Measurements from ENCODE around the gene SREBF2.

SREBF2 gene

GRCh38 chr22:41910050-41911000 lies 77.4 kb downstream of the SREBF2 start:
- Histone ChIP-seq H3K27ac (ENCODE audit: low read length, poor library complexity, severe bottlenecking) (no peak overlapping the region), H3K4me1 (ENCODE audit: control insufficient read depth, insufficient read depth, low read depth, low read length) (peaks cover 46% of the 10 kb centered on the region), H2BK120ac (ENCODE audit: low read depth, low read length) (no peak overlapping the region), H3K14ac (ENCODE audit: low read length in 2 of 2) (no peak overlapping the region), H2BK15ac (ENCODE audit: low read depth, poor library complexity, severe bottlenecking) (no peak overlapping the region), H3K9me3 (ENCODE audit: control insufficient read depth, low read length) (no peaks in the 10 kb centered on the region), H3K4ac (ENCODE audit: low read depth in 1 of 2, low read length in 2 of 2) (no peak overlapping the region), H3K79me1 (replicated peaks; ENCODE audit: low read length, poor library complexity, severe bottlenecking) (no peaks in the 10 kb centered on the region), H4K91ac (ENCODE audit: low read length) (no peak overlapping the region), H4K8ac (ENCODE audit: low read length) (no peak overlapping the region), H3K9ac (ENCODE audit: low read length) (peak overlapping the region; percentile 29), H2BK5ac (ENCODE audit: low read depth, low read length, poor library complexity, severe bottlenecking) (no peak overlapping the region), H2AFZ (ENCODE audit: low read depth, low read length) (no peak overlapping the region), H2AK5ac (ENCODE audit: low read length, severe bottlenecking) (no peak overlapping the region), H3K4me3 (ENCODE audit: insufficient read depth in 1 of 2, low read depth in 1 of 2, low read length in 2 of 2) (peak overlapping the region; percentile 27 to 39), H3K4me2 (ENCODE audit: low read length, poor library complexity, severe bottlenecking) (peak overlapping the region; percentile 76), H3K36me3 (ENCODE audit: control insufficient read depth in 1 of 2, insufficient read depth in 2 of 2, low read depth in 1 of 2, low read length in 2 of 2) (peaks cover 21 to 28% of the 10 kb centered on the region in 2 experiments), H3K27me3 (ENCODE audit: control insufficient read depth in 1 of 2, insufficient read depth in 1 of 2, low read length in 2 of 2) (peaks cover 36 to 47% of the 10 kb centered on the region in 2 experiments), H3K18ac (ENCODE audit: low read depth in 1 of 2, low read length in 2 of 2) (no peak overlapping the region), H2BK12ac (ENCODE audit: low read length in 2 of 2) (no peak overlapping the region), H3K23ac (ENCODE audit: low read length in 2 of 2) (peak overlapping the region in 1 of 2 experiments; percentile 23)
- 4% methylated on average over 109 of the region's 112 CpGs for WGBS
- no peak for DNase-seq

DNA sequence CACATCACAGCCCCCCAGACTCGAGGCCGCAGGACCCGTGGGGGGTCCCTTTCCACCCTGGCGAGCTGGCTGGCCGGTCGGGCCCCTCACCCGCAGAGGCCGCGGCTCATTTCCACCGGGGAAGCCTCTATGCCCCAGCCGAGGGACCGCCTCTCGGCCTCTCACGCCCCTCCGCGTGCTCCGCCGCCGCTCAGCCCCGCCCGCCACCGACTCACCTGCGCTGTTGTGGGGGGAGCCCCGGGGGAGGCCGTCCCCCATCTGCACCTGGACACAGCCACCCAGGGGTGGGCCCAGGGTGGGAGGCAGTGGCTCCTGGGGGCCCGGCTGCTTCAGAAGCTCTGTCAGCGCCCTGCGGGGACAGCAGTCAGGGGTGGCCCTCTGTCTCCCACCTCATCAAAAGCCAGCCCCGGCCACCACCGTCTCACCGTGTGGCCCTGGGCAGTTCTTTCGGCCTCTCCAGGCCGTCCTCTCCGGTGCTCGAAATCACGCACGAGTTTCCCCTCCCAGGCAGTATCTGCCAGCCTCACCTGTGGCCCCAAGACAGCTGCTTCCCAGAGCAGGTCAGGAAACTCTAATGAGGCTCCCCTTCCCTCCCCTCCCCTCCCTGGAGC lies 78.2 kb downstream of the SREBF2 start:
- H2BK12ac ChIP-seq (ENCODE audit: low read length in 2 of 2): no peak overlapping the region
- peak overlapping the region in 1 of 2 experiments; percentile 39 for H3K4me3 ChIP-seq (ENCODE audit: insufficient read depth in 1 of 2, low read depth in 1 of 2, low read length in 2 of 2)
- H2BK15ac ChIP-seq (ENCODE audit: low read depth, poor library complexity, severe bottlenecking): peak overlapping the region; percentile 36
- WGBS: 20% methylated on average over 33 of the region's 37 CpGs
- peak overlapping the region; percentile 29 for H3K9ac ChIP-seq (ENCODE audit: low read length)
- peak overlapping the region; percentile 76 for H3K4me2 ChIP-seq (ENCODE audit: low read length, poor library complexity, severe bottlenecking)
- peaks cover 49% of the 10 kb centered on the region for H3K4me1 ChIP-seq (ENCODE audit: control insufficient read depth, insufficient read depth, low read depth, low read length)
- peaks cover 14 to 20% of the 10 kb centered on the region in 2 experiments for H3K36me3 ChIP-seq (ENCODE audit: control insufficient read depth in 1 of 2, insufficient read depth in 2 of 2, low read depth in 1 of 2, low read length in 2 of 2)
- H3K9me3 ChIP-seq (ENCODE audit: control insufficient read depth, low read length): no peaks in the 10 kb centered on the region
- H3K18ac ChIP-seq (ENCODE audit: low read depth in 1 of 2, low read length in 2 of 2): no peak overlapping the region
- no peak overlapping the region for H2BK5ac ChIP-seq (ENCODE audit: low read depth, low read length, poor library complexity, severe bottlenecking)
- H4K91ac ChIP-seq (ENCODE audit: low read length): no peak overlapping the region
- H3K27ac ChIP-seq (ENCODE audit: low read length, poor library complexity, severe bottlenecking): no peak overlapping the region
- no peak overlapping the region for H3K4ac ChIP-seq (ENCODE audit: low read depth in 1 of 2, low read length in 2 of 2)
- H2AK5ac ChIP-seq (ENCODE audit: low read length, severe bottlenecking): no peak overlapping the region
- no peak overlapping the region for H4K8ac ChIP-seq (ENCODE audit: low read length)
- H2BK120ac ChIP-seq (ENCODE audit: low read depth, low read length): no peak overlapping the region
- DNase-seq: no peak
- no peak overlapping the region for H3K14ac ChIP-seq (ENCODE audit: low read length in 2 of 2)
- no peak overlapping the region for H2AFZ ChIP-seq (ENCODE audit: low read depth, low read length)
- no peaks in the 10 kb centered on the region for H3K79me1 ChIP-seq (replicated peaks; ENCODE audit: low read length, poor library complexity, severe bottlenecking)
- peaks cover 44 to 55% of the 10 kb centered on the region in 2 experiments for H3K27me3 ChIP-seq (ENCODE audit: control insufficient read depth in 1 of 2, insufficient read depth in 1 of 2, low read length in 2 of 2)
- H3K23ac ChIP-seq (ENCODE audit: low read length in 2 of 2): peak overlapping the region in 1 of 2 experiments; percentile 36

DNA sequence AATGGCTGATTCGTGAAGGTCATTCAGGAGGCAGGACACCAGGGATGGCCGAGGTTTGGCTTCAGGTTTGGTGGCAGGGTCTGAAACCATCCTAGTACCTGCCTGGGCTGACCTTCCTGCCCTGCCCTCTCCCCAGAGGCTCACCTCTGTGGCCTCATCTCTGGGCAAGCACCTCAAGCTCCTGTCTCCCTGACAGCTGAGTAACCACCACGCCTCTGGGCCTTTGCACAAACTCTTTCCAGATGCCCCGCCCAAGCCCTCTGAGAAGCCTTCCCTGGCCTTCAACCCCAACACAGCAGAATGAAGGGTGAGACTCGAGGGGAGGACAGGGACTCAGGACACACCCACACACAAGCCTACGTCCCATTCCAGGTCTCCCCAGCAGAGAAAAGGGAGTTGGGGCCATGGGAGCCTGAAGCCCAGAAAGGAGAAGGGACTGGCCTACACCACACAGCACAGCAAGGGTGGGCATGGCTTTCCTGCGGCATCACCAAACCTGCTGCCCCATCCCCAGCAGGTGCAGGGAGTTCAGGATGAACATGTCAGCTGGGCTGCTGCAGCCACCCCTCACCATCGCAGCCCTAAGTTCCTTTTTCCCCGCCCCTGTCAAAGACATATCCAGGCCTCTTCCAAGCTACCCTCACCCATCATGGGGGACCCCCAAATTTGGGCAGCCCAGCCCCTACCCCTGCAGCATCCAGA lies 79.6 kb downstream of the SREBF2 start:
- Histone ChIP-seq H3K23ac (ENCODE audit: low read length in 2 of 2) (no peak overlapping the region), H3K4ac (ENCODE audit: low read depth in 1 of 2, low read length in 2 of 2) (no peak overlapping the region), H3K36me3 (ENCODE audit: control insufficient read depth in 1 of 2, insufficient read depth in 2 of 2, low read depth in 1 of 2, low read length in 2 of 2) (peaks cover 3 to 11% of the 10 kb centered on the region in 2 experiments), H2BK120ac (ENCODE audit: low read depth, low read length) (no peak overlapping the region), H2BK15ac (ENCODE audit: low read depth, poor library complexity, severe bottlenecking) (no peak overlapping the region), H3K9ac (ENCODE audit: low read length) (no peak overlapping the region), H3K4me1 (ENCODE audit: control insufficient read depth, insufficient read depth, low read depth, low read length) (peaks cover 48% of the 10 kb centered on the region), H3K18ac (ENCODE audit: low read depth in 1 of 2, low read length in 2 of 2) (no peak overlapping the region), H2AFZ (ENCODE audit: low read depth, low read length) (no peak overlapping the region), H2BK12ac (ENCODE audit: low read length in 2 of 2) (no peak overlapping the region), H3K4me3 (ENCODE audit: insufficient read depth in 1 of 2, low read depth in 1 of 2, low read length in 2 of 2) (no peak overlapping the region), H3K79me1 (replicated peaks; ENCODE audit: low read length, poor library complexity, severe bottlenecking) (no peaks in the 10 kb centered on the region), H3K27ac (ENCODE audit: low read length, poor library complexity, severe bottlenecking) (no peak overlapping the region), H4K91ac (ENCODE audit: low read length) (no peak overlapping the region), H3K9me3 (ENCODE audit: control insufficient read depth, low read length) (no peaks in the 10 kb centered on the region), H3K14ac (ENCODE audit: low read length in 2 of 2) (no peak overlapping the region), H3K4me2 (ENCODE audit: low read length, poor library complexity, severe bottlenecking) (no peak overlapping the region), H3K27me3 (ENCODE audit: control insufficient read depth in 1 of 2, insufficient read depth in 1 of 2, low read length in 2 of 2) (peaks cover 53 to 68% of the 10 kb centered on the region in 2 experiments), H2BK5ac (ENCODE audit: low read depth, low read length, poor library complexity, severe bottlenecking) (no peak overlapping the region), H4K8ac (ENCODE audit: low read length) (no peak overlapping the region), H2AK5ac (ENCODE audit: low read length, severe bottlenecking) (no peak overlapping the region)
- DNase-seq: no peak
- 90% methylated on average over 9 of the region's 9 CpGs for WGBS

All from mesenchymal stem cell (in vitro differentiated cells and primary cell).